Embryonic facial prominence (tissue), 1 donor: ENCODE measurements around the gene RALBP1.
A peak's percentile ranks its signal among the peaks of the same experiment; 100 is the strongest.
"Not testable (repeated sequence)": the region's sequence is repeated elsewhere in the genome, so short reads cannot be mapped to it uniquely, and the experiment has no call there.

ENCODE experiments used
- DNase-seq: peaks from one replicate; pipeline ENCODE4 v3.0.0-alpha.2; 2016; ENCODE audit errors: extremely low spot score

The RALBP1 gene

DNA sequence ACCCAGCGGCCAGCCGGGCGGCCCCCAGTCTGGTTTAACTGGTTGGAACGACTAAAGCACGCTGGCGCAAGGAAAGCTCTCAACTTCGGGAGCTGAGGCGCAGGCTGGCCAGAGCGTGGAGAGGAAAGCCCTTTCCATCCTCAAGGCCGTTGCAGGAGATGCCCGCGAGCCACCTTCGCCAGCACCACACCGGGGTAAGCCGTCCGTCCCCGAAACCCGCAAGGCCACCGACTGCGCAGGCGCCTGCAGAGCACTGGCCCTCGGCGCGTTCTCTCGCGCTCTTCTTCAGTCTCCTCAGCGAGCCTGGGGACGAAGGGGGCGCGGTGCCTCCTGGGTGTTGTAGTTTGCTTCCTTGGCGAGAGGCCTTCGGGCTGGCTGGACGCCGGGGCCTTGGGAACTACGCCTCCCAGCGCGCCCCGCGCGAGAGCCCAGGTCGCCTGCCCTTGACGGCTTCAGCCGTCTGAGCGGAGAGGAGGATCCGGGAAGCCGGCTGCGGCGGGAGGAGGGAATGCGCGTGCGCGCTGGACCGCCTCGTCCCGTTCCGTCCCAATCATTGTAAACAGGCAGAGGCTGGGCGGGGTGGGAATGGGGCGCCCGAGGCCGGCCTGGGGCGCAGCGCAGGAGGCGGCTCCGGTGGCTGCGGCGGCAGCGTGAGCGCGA, at the start of gene RALBP1:
Gene RALBP1 (plus strand): TSS at position 531 of the 660 bp plus-strand sequence. CDS start 37,533 bp downstream, outside the sequence.
- DNase-seq = peak; percentile 98

DNA sequence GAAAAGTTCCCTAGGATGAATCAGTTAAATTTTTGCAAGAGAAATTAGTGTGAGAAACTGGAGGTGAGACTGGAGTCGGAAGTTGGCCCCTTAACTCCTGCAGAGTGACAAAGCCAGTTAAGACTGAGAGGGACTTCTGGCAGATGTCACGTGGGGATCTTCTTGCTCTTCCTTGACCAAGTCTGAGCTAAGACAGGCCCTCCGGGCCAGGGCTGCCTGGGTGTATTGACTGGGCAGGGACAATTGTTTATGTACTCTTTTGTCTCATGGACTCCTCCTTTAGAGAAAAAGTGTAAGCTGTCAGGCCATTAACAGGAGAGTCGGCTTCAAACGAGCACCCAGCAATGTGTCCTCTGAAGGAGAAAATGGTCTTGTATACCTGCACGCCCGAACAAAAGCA, 48.6 kb upstream of the RALBP1 start:
- no peak for DNase-seq

DNA sequence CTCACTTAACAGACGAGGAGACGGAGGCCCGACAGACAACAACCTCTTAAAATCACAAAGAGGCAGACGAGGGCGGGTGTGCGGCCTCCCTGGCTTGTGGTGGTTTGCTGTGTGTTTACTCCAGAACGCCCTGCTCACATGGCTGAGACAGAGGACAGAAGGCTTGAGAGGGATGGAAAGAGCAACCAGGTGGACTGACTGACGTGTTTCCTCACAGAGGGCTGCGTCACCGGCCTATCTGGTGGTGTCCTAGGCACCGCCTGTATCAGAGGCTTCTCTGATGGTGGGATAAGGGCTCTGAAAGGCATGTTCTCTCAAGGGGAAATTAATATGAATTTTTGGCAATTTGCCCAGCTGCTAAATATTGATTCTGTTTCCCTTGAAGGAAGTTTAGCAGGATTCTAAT, 47.0 kb upstream of the RALBP1 start:
- no peak for DNase-seq

DNA sequence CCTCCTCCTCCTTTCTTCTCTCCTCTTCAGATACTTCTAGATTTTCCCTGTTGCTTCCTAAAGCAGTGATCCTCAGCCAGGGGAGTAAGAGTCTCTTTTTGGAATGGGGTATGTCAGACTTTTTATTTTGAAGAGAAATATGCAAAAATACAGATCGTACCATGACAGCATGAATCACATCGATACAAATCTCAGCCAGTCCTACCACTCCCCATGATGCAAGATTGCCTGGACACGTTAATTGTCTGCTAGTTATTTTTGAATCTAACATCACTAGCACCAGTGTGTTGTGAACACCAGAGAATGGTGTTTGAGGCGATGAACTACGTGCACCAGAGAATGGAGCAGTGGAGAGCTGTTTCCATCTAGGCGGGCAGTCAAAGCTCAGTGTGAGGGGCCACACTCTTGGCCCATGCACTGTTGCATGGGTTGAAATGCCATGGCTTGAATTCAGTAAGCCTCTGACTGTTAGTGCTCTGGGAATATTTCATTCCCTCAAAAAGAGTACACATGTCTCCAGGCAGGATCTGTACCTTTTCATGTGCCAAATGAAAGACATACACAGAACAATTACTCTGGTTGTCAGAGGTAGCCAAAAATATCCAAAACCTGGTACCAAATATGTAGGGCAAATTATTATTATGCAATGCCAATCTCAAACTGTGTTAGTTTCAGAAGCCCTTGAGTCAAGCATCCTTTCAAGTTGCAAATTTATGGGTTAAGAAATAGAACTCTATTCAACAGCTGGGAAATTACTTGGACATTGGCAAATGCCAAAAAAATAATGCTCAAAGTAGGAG, 46.3 kb upstream of the RALBP1 start:
- DNase-seq = no peak

DNA sequence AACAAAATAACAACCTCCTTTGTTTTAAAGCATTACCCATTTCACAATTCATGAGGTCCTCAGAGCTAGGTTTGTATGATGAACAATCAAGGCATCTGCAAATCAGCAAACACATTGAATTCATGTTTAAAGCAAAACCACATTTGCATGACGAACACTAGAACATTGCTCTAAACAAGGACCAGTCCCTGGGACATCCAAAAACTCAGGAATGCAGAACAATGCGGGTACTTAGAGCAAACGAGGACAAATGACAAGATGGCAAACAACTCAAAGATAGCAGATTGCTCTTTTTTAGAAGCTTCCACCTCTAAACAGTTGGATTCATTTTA, 45.7 kb upstream of the RALBP1 start:
- no peak for DNase-seq

DNA sequence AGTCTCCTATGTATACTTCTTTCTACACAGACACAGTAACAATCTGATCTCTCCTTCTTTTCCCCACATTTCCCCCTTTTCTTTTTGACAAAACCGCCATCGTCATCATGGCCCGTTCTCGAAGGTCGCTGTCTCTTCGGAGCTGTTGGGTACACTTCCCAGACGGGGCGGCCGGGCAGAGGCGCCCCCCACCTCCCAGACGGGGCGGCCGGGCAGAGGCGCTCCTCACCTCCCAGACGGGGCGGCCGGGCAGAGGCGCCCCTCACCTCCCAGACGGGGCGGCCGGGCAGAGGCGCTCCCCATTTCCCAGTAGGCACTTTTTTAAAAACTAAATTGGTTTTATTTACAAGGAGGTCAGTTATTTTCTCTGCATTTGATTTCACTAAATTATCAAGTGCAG, 45.0 kb upstream of the RALBP1 start:
- not testable (repeated sequence) for DNase-seq

DNA sequence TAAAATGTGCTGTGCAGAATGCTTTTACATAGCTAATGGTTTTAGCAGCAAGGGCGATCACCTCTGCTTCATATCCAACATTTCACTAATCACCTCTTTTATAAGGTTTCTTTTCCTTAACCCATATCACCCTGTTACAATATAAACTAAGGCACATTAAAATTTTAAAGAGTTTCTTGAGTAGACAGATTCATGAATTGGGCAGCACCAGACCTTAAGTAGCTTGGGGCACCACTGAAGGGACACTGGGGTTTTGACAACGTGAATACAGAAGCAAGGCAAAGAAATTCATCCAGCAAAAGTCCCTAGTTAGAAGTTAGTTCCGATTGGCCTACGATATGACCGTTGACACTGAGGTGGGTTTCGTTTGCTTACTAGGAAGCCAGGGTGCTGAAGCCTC, 44.0 kb upstream of the RALBP1 start:
- DNase-seq = no peak

DNA sequence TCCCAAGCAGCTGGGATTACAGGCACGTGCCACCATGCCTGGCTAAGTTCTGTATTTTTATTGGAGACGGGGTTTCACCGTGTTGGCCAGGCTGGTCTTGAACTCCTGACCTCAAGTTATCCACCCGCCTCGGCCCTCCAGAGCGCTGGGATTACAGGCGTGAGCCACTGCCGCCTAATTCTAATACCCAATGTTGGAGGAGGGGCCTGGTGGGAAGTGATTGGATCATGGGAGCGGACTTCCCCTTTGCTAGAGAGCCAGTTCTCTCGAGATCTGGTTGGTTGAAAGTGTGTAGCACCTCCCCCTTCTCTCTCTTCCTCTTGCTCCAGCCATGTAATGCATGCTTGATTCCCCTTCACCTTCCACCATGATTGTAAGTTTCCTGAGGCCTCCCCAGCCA, 42.2 kb upstream of the RALBP1 start:
- not testable (repeated sequence) for DNase-seq

DNA sequence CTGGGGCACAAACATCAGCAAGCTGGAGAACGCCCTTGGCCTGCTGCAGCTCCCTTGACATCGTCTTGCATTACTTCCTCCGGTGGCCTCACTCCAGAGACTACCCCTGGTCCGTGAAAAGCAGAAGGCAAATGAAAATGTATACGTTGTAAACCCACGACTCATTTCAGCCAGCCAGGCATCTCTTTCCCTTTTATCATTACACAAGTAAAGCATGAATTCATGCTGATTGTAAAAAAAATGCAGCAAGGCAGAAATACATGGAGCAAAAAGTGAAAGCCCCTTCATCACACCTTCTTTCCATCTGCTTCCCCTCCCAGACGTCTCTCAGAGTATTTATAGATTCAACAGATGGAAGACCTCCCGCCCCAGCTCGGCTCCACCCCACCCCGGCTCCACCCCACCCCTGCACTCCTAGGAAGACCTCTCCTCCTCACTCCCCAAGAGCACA, 41.6 kb upstream of the RALBP1 start:
- peak; percentile 49 for DNase-seq

DNA sequence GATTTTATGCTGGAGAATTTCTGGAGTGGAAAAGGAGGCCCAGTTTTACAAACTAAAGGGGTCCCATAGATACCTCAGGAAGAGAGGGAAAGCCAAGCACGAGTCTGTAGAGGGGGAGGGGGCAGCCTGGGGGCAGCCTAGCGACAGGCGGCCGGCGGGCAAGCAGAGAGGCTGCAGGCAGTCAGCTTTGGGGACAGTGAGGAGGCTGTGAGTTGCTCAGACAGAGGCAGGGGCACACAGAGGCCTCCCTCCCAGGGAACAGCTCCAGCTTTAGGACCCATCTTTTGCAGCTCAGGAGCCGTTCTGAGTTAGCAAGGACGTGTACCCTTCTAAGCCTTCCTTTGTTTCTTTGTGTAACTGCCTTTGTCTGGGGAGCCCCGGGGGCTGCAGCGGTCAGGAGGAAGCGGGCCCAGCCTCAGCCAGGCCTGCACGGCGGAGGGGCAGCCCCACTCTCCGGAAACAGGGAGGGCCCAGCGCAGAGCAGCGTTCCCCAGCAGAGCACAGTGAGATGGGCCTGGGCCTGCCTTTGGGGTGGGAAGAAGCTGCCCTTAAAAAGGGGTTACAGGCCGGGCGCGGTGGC, 41.1 kb upstream of the RALBP1 start:
- no peak for DNase-seq

DNA sequence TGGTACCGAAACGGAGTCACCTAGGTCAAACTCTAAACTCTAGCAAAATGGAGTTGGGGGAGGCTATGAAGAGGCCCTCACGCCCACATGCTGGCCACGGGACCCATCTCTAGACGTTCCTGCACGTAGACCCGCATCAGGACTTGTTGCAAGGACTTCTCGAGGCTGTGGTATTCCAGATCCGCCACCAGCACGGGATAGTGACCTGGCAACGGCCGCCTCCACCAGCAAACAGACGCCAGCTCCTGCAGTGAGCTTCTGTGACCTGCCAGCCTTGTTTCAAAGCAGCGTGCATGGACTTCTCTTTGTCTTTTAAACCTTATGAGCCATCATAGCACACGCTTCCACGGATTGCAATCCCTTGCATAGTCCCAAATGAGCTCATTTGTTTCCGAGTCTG, 40.3 kb upstream of the RALBP1 start:
- no peak for DNase-seq

DNA sequence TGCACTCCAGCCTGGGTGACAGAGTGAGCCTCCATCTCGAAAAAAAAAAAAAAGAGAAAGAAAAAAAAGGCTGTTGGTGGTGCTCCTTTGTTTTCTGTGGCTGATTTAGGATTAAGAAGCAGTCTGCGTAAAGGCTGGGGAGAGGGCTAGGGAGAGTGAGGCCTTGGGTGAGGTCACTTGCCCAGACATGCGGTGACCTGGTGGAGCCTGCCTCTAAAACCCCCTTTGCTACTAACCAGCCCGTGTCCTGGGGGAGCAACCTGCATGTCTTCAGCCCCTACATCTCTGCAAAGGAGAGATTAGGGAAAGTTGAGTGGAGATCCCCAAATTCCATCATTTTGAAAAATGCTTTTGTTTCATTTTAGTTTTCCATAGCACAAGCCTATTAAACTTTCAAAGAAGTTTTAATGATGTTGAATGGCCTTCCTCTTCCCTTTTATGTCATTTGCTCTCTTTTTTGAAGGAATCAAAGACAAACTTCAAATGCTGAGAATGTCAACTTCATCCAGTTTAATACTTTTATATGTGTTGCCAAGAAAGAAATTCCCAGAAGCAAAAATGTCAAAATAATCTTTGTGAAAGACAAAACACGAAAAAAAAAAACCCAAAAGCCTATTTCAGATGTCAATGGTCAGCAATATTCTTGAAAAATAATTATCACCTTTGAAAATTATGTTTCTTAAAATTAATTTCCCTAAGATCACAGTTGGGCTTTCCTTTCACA, 38.9 kb upstream of the RALBP1 start:
- no peak for DNase-seq

DNA sequence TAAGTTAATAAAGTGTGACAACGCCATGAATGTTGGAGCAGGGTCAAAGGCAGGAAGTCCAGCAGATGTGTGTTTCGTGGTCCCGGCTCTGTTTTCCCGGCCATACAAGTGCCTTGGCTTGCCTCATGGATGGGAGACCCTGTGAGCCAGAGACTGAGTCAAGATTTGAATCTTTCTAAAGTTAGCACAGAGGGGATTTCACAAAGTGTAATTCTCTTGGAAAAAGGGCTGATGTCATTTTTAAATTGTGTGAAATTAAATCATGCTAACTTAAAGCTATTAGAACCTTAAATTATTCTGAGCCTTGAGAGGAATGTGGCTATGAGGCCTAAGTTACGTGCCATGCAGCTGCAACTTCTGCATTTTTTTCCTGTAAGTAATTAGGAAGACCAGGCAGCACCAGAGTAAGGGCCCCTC, 38.3 kb upstream of the RALBP1 start:
- DNase-seq = peak; percentile 54

DNA sequence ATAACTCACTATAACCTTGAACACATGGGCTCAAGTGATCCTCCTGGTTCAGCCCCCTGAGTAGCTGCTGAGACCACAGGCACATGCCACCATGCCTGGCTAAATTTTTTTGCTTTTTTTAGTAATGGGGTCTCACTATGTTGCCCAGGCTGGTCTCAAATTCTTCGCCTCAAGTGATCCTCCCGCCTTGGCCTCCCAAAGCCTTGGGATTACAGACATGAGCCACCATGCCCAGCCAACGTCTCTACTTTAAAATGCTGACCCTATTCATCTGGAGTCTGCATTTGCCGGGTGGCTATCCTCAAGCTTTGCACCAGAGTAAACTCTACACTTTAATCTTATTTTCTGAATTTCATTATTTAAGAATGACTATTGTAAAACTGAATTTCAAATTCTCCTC, 37.6 kb upstream of the RALBP1 start:
- no peak for DNase-seq

DNA sequence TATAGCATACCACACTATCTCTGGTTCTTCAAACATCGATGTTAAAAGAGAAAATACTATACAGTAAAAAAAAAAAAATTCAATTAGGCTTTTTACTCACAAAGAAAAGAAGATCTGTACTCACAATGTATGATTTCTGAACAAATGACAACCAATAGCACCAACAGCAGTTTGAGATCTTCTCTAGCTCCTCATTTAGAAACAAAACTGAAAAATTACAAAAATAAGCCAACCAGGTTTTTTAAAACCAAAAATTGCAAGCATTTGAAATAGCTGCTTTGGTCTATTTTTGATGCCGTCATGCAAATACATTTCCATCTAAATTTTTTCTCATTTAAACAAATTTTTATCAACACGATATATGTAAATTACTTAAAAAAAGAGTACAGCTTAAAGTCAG, 34.3 kb upstream of the RALBP1 start:
- no peak for DNase-seq

DNA sequence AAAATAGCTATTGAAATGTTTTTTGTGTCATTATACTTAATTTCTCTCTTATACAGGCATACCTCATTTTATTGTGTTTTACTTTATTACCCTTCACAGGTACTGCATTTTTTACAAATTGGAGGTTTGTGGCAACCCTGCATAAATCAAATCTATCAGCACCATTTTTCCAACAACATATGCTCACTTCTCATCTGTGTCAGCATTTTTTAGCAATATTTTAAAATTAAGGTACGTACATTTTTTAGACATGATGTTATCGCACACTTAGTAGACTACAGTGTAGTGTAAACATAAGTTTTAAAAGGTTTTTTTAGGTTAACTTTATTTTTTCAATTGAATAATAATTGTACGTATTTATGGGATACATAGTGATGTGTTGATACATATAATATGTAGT, 30.8 kb upstream of the RALBP1 start:
- no peak for DNase-seq

DNA sequence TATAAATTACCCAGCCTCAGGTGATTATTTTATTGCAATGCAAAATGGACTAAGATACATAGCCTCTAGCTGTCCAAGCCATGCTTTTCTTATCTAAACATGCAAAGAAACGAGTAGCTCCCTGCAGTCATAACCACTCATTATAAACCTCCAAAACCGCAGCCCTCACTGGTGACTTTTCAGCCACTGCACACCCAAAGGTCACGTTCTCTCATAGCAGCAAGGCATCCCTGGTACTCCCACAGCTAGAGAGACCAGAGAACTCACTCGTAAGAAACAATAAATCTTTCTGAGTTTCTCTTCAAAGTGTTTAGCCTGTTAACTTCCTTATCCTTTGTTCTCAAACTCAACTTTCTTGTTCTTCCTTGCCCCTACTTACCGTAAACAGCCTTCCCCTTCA, 28.5 kb upstream of the RALBP1 start:
- DNase-seq = no peak

DNA sequence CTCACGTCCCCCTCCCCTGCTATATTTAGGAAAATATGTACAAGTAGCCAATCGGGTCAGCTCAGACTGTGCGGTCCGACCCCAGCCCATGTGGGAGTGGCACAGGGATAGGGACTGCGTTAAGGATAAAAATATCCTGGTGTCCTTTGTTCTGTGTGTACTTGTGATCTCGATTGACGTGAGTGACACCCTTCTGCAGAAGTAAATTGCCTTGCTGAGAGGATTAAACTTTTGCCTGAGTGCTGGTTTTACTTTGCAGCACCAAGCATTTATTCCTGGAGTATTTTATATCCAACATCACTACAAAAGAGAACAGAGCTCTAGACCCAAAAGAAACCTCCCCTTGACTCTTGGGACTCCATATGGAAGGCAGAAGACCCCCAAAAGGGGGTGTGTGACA, 28.0 kb upstream of the RALBP1 start:
- no peak for DNase-seq

DNA sequence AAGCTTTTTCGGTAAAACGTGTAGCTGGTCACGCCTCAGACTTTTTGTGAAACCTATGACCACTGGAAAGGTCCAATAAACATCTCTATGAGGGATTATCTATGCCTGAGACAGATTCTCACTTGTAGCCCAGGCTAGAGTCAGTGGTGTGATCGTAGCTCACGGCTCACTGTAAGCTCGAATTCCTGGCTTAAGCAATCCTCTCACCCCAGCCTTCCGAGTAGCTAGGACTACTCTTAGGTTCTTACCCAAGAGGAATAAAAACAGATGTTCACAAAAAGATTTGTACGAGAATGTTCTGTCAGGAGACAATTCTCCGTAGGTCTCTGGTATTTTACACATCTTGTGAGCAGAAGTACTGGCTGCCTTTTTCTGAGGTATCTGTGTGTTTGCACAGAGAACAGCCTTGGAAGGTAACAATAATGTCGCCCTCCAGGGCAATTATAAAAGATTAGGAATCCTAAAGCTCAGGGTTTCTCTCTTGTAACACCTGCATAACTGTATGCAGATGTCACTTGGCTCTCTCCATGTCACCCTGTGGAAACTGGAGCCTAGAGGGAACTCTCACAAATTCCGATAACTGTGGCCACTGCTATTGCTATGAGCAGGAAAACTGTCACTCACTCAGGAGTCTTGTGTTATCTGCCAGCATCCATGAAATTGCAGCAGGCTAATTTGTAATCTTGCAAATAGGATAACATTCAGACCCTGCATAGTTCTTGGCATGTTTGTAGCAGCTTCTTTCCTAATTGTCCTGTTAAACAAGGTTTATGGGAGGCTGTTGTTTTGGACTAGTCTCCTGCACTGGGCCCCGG, 25.5 kb upstream of the RALBP1 start:
- DNase-seq = no peak

DNA sequence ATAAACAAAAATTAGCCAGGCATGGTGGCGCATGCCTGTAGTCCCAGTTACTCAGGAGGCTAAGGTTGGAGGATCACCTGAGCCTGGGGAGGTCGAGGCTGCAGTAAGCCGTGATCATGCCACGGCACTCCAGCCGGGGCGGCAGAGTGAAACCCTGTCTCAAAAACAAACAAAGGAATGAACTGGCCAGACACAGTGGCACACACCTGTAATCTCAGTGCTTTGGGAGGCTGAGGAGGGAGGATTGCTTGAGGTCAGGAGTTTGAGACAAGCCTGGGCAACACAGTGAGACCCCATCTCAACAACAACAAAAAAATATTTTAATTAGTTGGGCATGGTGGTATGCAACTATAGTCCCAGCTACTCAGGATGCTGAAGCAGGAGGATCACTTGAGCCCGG, 24.4 kb upstream of the RALBP1 start:
- not testable (repeated sequence) for DNase-seq

DNA sequence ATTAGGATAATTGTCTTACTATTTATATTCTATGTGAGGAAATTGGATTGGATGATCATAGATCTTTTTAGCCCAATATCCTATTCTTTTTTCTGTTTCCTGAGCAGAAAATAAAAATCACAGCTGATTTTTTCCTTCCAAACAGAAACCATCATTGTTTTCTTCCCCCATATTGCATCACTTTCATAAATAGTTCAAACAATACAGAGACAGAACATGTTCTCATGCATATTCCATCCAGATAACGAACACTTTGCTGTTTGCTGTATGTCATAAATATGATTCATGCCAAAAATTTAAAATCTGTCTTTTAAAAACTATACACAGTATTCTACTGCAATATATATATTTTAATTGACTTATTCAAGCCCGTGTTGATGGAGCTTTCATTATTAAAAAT, 22.0 kb upstream of the RALBP1 start:
- no peak for DNase-seq
